CD4-positive, alpha-beta T cell treated with Interferon gamma for 1 hour (primary cell): Measurements from ENCODE around the gene MST1R.
"Not testable (repeated sequence)": the region's sequence is repeated elsewhere in the genome, so short reads cannot be mapped to it uniquely, and the experiment has no call there.

Source experiments
- DNase-seq: peaks from one replicate; pipeline ENCODE4 v3.0.0-alpha.2; 2020

Gene MST1R

GRCh38 chr3:49910409-49911123 is 6.9 kb upstream of the MST1R start:
- DNase-seq = no peak

- DNase-seq = no peak
Observed at GRCh38 chr3:49908373-49909199, 4.9 kb upstream of the MST1R start.

DNA sequence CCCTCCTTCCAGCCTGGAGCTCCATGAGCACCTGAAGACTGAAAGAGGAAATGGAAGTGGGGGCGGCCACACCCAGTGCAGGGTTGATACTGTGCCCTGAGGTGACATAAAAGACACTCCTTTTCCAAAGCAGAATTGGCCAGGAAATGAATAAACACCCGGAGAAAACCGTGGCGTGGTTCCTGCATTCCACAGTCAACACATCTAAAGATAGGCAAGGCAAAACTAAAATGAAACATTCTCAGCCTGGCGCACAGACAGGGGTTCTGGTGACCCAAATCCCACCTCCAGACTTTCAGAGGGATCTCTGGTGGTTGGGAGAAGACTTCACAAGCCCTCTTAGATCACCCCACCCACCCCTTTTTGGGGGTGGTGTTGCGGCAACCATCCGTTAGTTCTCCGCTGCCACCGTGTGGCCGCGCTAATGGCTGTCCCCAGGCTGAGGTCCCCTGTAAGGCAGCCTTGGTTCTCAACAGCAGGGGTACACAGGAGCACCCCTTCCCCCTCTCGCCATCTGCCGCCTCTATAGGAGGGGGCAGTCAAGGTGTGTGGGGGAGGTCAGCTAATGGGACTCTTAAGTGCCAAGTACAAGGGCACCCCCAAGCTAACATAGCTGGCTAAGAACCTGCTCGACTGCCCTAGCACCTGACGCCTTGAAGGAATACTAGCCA is 2.5 kb upstream of the MST1R start:
- peak; percentile 35 for DNase-seq

DNA sequence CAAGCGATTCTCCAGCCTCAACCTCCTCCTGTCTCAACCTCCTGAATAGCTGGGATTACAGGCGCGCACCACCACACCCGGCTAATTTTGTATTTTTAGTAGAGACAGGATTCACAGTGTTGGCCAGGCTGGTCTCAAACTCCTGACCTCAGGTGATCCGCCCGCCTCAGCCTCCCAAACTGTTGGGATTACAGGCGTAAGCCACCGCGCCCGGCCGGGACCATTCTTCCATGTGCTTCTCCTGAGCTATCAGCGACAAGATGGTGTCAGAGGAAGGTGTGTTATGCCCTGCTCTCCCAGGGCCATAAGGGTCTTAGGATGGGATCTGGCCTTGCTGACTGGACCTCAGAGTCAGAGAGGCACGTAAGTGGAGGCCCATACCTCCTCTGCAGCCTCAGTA is 775 bp upstream of the MST1R start:
- DNase-seq = not testable (repeated sequence)

- DNase-seq = no peak
Observed at GRCh38 chr3:49902511-49903345, 945 bp downstream of the MST1R start.

DNA sequence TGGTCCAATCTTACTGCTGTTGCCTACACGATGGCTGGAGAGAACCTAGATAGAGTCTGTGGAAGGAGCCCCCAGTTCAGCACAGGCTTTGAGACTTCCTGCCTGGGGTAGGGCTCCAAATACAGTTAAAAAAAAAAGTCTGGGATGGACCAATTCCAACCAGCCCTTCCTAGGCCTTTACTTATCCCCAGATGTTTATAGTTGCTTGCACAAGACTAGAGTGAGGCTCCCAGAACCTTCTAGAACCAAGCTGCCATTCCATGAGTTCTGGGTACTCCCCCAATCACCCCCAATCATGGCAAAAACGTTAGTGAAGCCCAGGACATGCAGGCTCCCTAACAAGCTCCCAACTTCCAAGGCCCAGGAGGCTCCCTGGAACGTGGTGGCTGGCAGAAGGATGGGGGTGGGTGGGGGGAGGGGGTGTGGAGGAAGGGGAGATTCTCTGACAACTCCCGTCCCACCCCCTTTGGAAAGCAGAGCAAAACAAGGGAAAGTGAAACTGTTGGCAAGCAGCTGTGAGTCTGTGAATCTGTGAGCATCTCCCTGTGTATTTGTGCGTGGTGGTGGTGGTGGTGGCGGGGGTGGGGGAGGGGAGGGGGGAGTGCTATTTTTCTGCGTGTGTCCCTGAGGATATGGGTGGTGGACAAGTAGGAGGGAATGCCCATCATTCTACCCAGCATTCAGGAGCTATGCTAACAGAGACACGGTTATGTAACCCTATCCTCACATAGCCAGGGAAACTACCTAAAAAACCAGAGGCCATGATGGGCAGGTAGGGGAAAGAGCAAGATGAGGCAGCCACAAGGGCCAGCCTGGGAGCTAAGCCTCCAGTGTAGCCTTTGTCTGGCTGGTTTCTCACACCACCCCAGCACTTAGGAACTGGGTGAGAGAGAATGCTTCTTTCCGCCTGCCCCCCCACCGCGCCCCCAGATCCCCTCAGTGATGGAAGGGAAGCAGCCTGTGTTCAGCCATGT is 2.0 kb downstream of the MST1R start:
- no peak for DNase-seq

GRCh38 chr3:49900491-49901153 is 3.1 kb downstream of the MST1R start:
- no peak for DNase-seq

DNA sequence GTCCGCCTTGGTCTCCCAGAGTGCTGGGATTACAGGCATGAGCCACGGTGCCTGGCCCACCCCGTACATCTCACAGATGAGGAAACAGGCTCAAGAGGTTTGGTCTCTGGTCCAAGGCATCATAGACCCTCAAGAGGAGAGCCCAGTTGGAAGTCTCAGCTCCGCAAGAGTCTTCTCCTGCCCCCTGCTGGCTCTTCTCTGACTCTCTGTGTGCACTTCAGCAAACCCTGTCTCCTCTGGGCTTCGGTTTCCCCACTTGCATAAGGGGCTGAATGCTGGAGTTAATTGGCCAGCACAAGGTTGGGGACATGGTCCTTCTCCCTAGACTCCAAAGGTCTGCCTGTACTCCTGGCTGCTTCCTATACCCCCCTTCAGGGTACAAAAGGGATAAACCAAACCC is 3.9 kb downstream of the MST1R start:
- no peak for DNase-seq

DNA sequence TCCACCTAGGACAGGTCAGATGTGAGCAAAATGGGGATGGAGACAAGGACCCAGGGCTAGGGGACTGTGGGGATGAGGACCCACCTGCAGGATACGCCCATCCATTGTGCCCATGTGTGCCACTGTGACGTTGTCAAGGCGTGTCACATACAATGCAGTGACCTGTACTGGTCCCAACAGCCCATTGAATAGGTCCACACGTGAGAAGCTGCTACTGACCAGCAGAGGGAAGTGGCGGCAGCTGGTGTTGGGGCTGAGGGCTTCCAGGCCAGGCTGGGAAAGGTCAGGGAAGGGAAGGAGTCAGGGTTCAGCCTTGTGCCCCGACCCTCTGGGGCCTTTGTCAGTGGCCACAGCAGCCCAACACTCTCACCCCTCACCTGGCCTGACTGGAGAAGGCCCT is 4.7 kb downstream of the MST1R start:
- no peak for DNase-seq

GRCh38 chr3:49896345-49896744 is 7.3 kb downstream of the MST1R start:
- no peak for DNase-seq

DNA sequence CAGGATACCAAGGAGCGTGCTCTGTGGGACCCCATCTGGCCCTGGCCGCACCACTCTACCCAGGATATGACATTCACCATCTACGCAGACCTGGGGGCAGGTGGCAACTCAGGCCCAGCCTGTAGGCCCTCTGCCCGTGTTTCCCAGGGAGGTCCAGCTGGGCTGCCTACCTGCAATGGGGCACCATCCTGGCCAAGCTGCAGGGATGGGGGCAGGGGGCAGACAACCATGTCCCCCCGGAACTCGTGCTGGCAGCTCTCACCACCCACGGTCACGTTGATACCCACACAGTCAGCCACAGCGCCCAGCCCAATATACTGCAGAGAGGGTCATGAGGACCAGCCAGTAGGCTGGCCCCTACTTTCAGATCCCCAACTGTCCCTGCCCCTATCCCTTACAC is 7.9 kb downstream of the MST1R start:
- no peak for DNase-seq

DNA sequence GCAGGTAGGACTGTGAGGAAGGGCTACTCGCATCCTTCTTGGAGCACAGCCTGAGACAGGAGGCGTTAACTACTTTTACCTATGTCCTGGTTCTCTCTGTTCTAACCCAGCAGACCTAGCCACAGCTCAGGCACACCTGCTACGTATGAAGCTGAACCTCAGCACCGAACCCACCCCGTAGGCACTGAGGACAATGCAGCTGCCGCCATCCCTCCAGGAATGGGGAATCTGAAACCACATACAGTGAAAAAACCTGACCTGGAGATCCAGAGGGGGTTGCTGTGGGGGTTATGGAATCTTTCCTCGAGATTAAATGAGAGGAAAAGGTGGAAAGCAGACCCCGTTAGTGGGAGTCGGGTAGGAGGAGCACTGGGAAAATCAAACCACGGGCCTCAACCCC is 14.4 kb downstream of the MST1R start:
- no peak for DNase-seq

- no peak for DNase-seq
Observed at GRCh38 chr3:49886922-49887265, 16.8 kb downstream of the MST1R start.

DNA sequence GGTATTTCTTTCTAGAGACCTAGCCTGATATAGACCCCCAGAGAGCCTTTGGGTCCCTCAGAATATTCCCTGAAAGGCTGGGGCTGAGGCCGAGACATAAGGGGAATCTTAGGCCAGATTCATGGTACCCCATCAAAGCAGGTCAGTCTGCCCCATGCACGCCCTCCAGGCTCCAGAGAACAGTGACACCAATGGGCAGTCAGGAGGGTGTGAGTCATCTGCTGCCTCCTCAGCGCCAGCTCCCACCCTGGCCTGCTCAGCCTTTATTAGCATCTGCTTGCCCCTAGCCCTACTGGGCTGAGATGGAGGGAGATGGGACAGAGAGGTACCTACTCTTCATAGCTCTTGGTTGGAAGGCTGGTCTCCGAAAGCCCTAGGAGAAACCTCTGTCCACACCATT is 19.7 kb downstream of the MST1R start:
- no peak for DNase-seq

- DNase-seq = no peak
Observed at GRCh38 chr3:49882166-49882565, 21.5 kb downstream of the MST1R start.

- DNase-seq = no peak
Observed at GRCh38 chr3:49880581-49881315, 22.9 kb downstream of the MST1R start.

- no peak for DNase-seq
Observed at GRCh38 chr3:49879721-49880120, 24.0 kb downstream of the MST1R start.

DNA sequence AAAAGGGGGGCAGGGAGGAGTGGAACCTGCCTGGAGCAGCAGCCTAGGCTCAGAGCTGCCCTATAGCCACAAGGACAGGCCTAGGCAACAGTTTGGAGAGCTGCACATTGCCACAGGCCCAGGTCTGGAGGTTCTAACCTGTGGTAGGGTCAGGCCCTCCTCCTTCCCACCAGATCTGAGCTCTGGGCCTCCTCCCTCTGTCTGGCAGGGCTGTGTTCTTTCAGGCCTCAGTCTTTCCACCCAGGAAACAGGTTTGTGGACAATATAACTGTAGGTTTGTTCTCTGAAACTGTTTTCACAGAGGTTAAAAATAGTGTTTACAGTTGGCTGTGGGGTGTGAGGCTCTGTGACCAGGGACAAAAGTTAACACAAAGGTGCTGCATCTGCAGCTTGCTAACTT is 25.0 kb downstream of the MST1R start:
- no peak for DNase-seq

DNA sequence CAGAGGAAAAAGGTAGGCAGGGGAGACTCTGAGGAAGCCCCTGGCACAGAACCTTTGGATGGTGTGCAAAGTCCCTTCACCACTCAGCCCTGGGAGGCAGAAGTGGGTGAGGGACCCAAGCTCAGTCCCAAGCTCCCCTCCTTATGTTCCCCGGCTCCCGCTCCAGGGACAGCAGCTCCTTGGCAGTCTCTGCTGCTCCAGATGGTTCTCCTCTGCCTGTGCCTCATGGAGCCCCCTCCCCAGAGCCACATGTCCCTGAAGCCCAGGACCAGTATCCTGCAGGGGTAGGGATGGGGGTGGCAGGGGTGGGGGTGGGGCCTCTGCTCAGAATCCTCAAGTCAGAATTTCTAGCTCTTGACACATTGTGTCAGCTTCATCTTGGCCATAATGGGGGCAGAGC is 26.0 kb downstream of the MST1R start:
- DNase-seq = no peak

GRCh38 chr3:49876567-49876966 is 27.1 kb downstream of the MST1R start:
- no peak for DNase-seq

DNA sequence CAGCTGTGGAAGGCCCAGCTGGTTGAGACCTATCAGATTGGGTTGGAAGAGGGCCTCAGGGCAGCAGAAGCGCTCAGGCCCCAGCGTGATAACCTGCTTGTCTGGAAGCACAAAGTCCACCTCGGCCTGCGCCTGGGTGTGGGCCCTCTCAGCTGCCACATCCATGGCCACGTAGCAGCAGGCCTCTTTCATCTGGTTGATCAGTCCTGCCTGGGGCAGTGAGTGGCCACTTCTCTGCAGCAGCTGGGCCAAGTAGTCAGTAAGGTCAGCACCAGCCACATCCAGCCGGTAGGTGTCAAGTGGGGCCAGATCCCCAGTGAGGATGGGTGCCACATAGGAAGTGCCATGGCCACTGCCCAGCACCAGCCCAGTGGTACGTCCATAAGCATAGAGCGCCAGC is 30.1 kb downstream of the MST1R start:
- DNase-seq = no peak
